Keratinocyte (primary cell): Measurements from ENCODE around the gene CREB5. TPM values are rescaled to one million over a fixed set of nuclear protein-coding genes. Genes with fewer than 3 reads are reported as not detected.
A peak's percentile ranks its signal among the peaks of the same experiment; 100 is the strongest.

Source experiments
- DNase-seq: peaks from one replicate; pipeline ENCODE4 v3.0.0-alpha.2; 2011; ENCODE audit warnings: low read depth, missing footprints, low spot score
- FAIRE-seq: peaks from 2 replicates; lab custom pipeline; 2011; peaks lifted over from hg19 to GRCh38; lab: Jason Lieb, UNC
- H2AFZ ChIP-seq: 2 replicates; pipeline ENCODE4 v1.6.0; 2012; ENCODE audit warnings: low read length, control low read depth, inconsistent platforms; ENCODE audit not compliant: control insufficient read depth
- H3K27ac ChIP-seq: 2 replicates; pipeline ENCODE4 v1.5.1; 2011; ENCODE audit warnings: low read length; ENCODE audit not compliant: control insufficient read depth, insufficient read depth
- H3K27me3 ChIP-seq: 3 replicates; pipeline ENCODE4 v1.6.0; 2011; ENCODE audit warnings: low read length; ENCODE audit not compliant: control insufficient read depth, insufficient read depth; ENCODE audit errors: extremely low read depth
- H3K36me3 ChIP-seq, 2 experiments: 2 replicates in 1 of 2; 3 replicates in 1 of 2; pipeline ENCODE4 v1.5.1; 2011; ENCODE audit warnings: low read length in 2 of 2, mild to moderate bottlenecking in 1 of 2; ENCODE audit not compliant: control insufficient read depth in 2 of 2, insufficient read depth in 2 of 2; ENCODE audit errors: extremely low read depth in 1 of 2
- H3K4me1 ChIP-seq: 3 replicates; pipeline ENCODE4 v1.5.1; 2011; ENCODE audit warnings: low read length; ENCODE audit not compliant: control insufficient read depth, insufficient read depth; ENCODE audit errors: extremely low read depth
- H3K4me2 ChIP-seq: 3 replicates; pipeline ENCODE4 v1.6.0; 2011; ENCODE audit warnings: low read depth, low read length; ENCODE audit not compliant: control insufficient read depth, insufficient read depth; ENCODE audit errors: extremely low read depth
- H3K4me3 ChIP-seq, 3 experiments: fragments of 200-600 bp in 1 of 3; sonication (generic) in 1 of 3; 2 replicates in 2 of 3; 3 replicates in 1 of 3; pipeline ENCODE4 v1.5.1; 2011 to 2016; ENCODE audit warnings: low read length in 3 of 3, mild to moderate bottlenecking in 3 of 3, control low read depth in 2 of 3, inconsistent platforms in 1 of 3, low read depth in 1 of 3, mixed read lengths in 1 of 3, mixed run types in 1 of 3, moderate library complexity in 1 of 3; ENCODE audit not compliant: control insufficient read depth in 2 of 3, insufficient read depth in 2 of 3; ENCODE audit errors: extremely low read depth in 1 of 3
- H3K79me2 ChIP-seq: 2 replicates; pipeline ENCODE4 v1.6.0; 2012; ENCODE audit warnings: low read length; ENCODE audit not compliant: control insufficient read depth, insufficient read depth
- H3K9ac ChIP-seq: 3 replicates; pipeline ENCODE4 v1.6.0; 2011; ENCODE audit warnings: low read length; ENCODE audit not compliant: control insufficient read depth, insufficient read depth; ENCODE audit errors: extremely low read depth
- H3K9me1 ChIP-seq: 3 replicates; pipeline ENCODE4 v1.6.0; 2011; ENCODE audit warnings: low read length; ENCODE audit not compliant: control insufficient read depth, insufficient read depth; ENCODE audit errors: extremely low read depth
- H3K9me3 ChIP-seq: 2 replicates; pipeline ENCODE4 v1.5.1; 2012; ENCODE audit warnings: low read depth, low read length; ENCODE audit not compliant: control insufficient read depth
- H4K20me1 ChIP-seq: 3 replicates; pipeline ENCODE4 v1.6.0; 2011; ENCODE audit warnings: low read length; ENCODE audit not compliant: control insufficient read depth, insufficient read depth; ENCODE audit errors: extremely low read depth
- CTCF ChIP-seq, 3 experiments: IDR thresholded peaks in 1 of 3; conservative IDR thresholded peaks in 1 of 3; optimal IDR thresholded peaks in 1 of 3; 2 replicates in 2 of 3; 3 replicates in 1 of 3; pipeline versions ENCODE3 to v1.5.1; 2011; ENCODE audit warnings: low read length in 3 of 3, mild to moderate bottlenecking in 3 of 3, moderate library complexity in 2 of 3, control low read depth in 1 of 3, inconsistent platforms in 1 of 3; ENCODE audit not compliant: insufficient read depth in 2 of 3; ENCODE audit errors: extremely low read depth in 1 of 3
- EZH2 ChIP-seq: IDR thresholded peaks from one replicate; pipeline ENCODE4 v1.6.1; 2012; ENCODE audit warnings: inconsistent platforms, mild to moderate bottlenecking, low read length, moderate library complexity
- dilution Hi-C: fragments of 300-500 bp; cut with MboI; formaldehyde crosslinking; loops from one replicate; pipeline ENCODE4 v1.7.0; 2020; ENCODE audit warnings: low sequenced_read_pairs; ENCODE audit not compliant: extremely low pct_ligation_motif_present
- polyA plus RNA-seq, 5 experiments: library from polyadenylated mRNA; depleted of rRNA in 3 of 5; stranded (reverse) in 3 of 5; stranded (forward) in 1 of 5; unstranded in 1 of 5; fragments of >200 nt; gene quantifications; 1 replicate in 1 of 5; 2 replicates in 3 of 5; 3 replicates in 1 of 5; pipeline versions ENCODE4 v1.2.1 to v1.2.3, GENCODE V29; 2011 to 2012; ENCODE audit warnings: missing spikeins in 2 of 5, low read depth in 1 of 5, low replicate concordance in 1 of 5

CREB5 gene
- polyA plus RNA-seq, 1 donor (not counting 4 experiments of a cell fraction or from before 2014, with no cell fraction given): 7.9 TPM

- no peaks in the 10 kb centered on the region for H3K36me3 ChIP-seq
- H3K4me3 ChIP-seq: no peak overlapping the region
- no peak overlapping the region for H3K27ac ChIP-seq
- no peak for TF ChIP-seq EZH2
- TF ChIP-seq CTCF (optimal IDR thresholded peaks at IDR 0.05 in 1 of 3, IDR thresholded peaks at IDR 0.05 in 1 of 3, conservative IDR thresholded peaks at IDR 0.05 in 1 of 3; ENCODE audit: extremely low read depth in 1 of 3, insufficient read depth in 2 of 3, low read length in 3 of 3): peak in 2 of 3 experiments; percentile 37 to 42
- no peak overlapping the region for H3K9ac ChIP-seq
- no peaks in the 10 kb centered on the region for H4K20me1 ChIP-seq
- H3K4me2 ChIP-seq: no peak overlapping the region
- no peaks in the 10 kb centered on the region for H3K9me3 ChIP-seq
- FAIRE-seq: no peak
- DNase-seq: no peak
- H3K4me1 ChIP-seq: no peaks in the 10 kb centered on the region
- no peaks in the 10 kb centered on the region for H3K79me2 ChIP-seq
- dilution Hi-C loops: no loop called here
- H2AFZ ChIP-seq: no peak overlapping the region
- no peaks in the 10 kb centered on the region for H3K27me3 ChIP-seq
- no peaks in the 10 kb centered on the region for H3K9me1 ChIP-seq
Observed at GRCh38 chr7:28364082-28364481, 48.2 kb upstream of the CREB5 start.

- H3K9me3 ChIP-seq: no peaks in the 10 kb centered on the region
- peaks cover 5% of the 10 kb centered on the region for H3K27me3 ChIP-seq
- no peak overlapping the region for H3K4me2 ChIP-seq
- no peaks in the 10 kb centered on the region for H3K9me1 ChIP-seq
- H3K79me2 ChIP-seq: no peaks in the 10 kb centered on the region
- no peak for TF ChIP-seq CTCF (optimal IDR thresholded peaks at IDR 0.05 in 1 of 3, IDR thresholded peaks at IDR 0.05 in 1 of 3, conservative IDR thresholded peaks at IDR 0.05 in 1 of 3; ENCODE audit: extremely low read depth in 1 of 3, insufficient read depth in 2 of 3, low read length in 3 of 3)
- TF ChIP-seq EZH2: no peak
- no peak overlapping the region for H3K27ac ChIP-seq
- H3K9ac ChIP-seq: no peak overlapping the region
- H4K20me1 ChIP-seq: no peaks in the 10 kb centered on the region
- H3K4me1 ChIP-seq: no peaks in the 10 kb centered on the region
- H3K36me3 ChIP-seq: no peaks in the 10 kb centered on the region
- H3K4me3 ChIP-seq: no peak overlapping the region
- dilution Hi-C loops: no loop called here
- no peak for FAIRE-seq
- H2AFZ ChIP-seq: no peak overlapping the region
- DNase-seq: no peak
Observed at GRCh38 chr7:28369523-28369922, 42.8 kb upstream of the CREB5 start.
